ENCODE results near the gene ZHX3. TPM values are rescaled to one million over a fixed set of nuclear protein-coding genes. Genes with fewer than 3 reads are reported as not detected.

The ZHX3 gene
- total RNA-seq, 1 donor = 4.3 TPM

DNA sequence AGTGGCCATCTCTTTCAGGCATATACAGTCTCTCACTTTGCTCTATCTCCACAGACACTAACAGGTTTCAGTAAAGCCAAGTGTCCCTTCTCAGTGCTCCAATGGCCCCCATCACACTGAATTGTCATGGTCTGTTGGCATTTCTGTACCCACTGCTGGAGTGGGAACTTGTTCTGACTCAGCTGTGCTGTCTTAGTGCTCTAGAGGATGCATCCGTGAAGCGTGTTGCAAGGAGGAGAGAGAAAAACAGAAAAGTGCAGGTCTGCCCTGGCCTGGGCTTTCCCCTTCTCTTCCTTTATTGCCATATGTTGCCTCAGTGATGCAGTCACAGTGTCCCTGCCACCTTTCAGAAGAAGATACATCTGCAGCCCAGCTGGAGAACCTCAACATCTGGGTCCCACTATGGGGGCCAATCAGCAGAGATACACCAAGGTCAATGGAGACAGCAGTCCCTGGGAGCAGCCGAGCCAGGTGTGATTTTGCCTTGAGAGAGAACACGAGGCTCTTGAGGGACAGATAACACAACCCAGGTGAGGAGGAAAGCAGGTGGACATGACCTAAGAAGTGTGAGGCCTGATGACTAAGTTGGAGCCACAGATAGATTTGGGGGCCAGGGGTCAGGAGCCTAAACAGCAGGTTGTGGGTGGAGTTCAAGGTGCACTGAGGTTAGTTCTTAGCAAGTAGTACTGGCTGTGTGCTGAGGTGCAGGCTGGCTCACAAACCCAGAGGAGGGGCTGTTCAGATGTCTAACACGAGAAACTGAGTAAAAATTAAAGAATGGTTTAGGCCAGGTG is 185.7 kb downstream of the ZHX3 start:
- H3K27me3 ChIP-seq (ENCODE audit: insufficient read depth, low read length) = no peaks in the 10 kb centered on the region
- H3K9me3 ChIP-seq (ENCODE audit: low read depth, low read length) = no peaks in the 10 kb centered on the region
- H3K4me1 ChIP-seq (ENCODE audit: insufficient read depth, low read length) = peaks cover 11% of the 10 kb centered on the region
- no peak overlapping the region for H3K4me3 ChIP-seq (ENCODE audit: low read length)

Other genes starting within 250 kb of the ZHX3 start
- 115 TPM for gene PLCG1, start 180.2 kb downstream of the ZHX3 start, total RNA-seq
- 0.10 TPM for gene LPIN3, start 23.1 kb upstream of the ZHX3 start, total RNA-seq
- under 0.01 TPM for gene EMILIN3, start 49.1 kb upstream of the ZHX3 start, total RNA-seq